GM19238 (cell line): ENCODE data around the gene OVOL3.
A peak's percentile ranks its signal among the peaks of the same experiment; 100 is the strongest.
"Not testable (repeated sequence)": the region's sequence is repeated elsewhere in the genome, so short reads cannot be mapped to it uniquely, and the experiment has no call there.

Source experiments
- DNase-seq: peaks from one replicate; pipeline ENCODE4 v3.0.0; 2011; ENCODE audit warnings: low spot score; ENCODE audit not compliant: insufficient read length

The OVOL3 gene

GRCh38 chr19:36131221-36131620 lies 20.3 kb downstream of the OVOL3 start:
- DNase-seq: not testable (repeated sequence)

DNA sequence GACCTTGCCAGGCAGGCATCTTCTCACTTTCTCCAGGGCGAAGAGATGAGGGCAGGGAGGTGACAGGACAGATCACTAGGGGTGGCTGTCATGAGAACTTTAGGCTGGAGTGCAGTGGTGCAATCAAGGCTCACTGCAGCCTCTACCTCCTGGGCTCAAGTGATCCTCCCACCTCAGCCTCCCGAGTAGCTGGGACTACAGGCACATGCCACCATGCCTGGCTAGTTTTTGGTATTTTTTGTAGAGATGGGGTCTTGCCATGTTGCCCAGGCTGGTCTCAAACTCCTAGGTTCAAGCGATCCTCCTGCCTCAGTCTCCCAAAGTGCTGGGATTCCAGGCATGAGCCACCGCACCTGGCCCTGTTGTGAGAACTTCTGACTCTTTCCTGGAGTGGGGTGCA lies 23.9 kb downstream of the OVOL3 start:
- not testable (repeated sequence) for DNase-seq

DNA sequence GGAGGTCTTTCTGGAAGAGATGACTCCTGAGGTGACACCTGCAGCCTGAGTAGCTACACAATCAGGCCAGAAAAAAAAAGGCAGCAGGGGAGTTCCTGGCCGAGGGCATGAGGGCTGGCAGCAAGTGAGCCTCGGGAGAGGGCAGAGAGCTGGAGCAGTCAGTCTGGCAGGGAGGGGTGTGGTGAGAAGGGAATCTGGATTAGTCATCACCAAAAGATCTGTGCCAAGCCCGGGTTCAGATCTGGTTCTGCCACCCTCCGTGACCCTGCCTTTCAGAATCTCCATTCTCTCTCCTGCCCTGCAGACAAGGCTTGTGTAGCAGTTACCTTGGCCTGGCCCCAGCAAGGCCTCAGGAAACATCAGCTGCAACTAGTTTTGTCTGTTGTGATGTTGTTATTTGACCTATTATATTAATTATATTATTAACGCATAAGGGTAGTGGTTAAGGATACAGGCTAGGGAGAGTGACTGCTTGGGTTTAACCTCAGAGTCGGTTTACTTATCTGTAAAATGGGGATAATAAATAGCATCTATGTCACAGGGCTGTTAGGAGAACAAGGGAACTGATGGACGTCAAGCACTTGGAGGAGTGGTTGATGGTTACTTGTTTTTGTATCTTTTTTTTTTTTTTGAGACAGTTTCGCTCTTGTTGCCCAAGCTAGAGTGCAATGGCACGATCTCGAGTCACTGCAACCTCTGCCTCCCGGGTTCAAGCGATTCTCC lies 26.2 kb downstream of the OVOL3 start:
- DNase-seq: no peak

GRCh38 chr19:36139120-36139472 lies 28.2 kb downstream of the OVOL3 start:
- DNase-seq: no peak

- DNase-seq: peak; percentile 94
Observed at GRCh38 chr19:36139473-36140303, 28.7 kb downstream of the OVOL3 start, which contains the start of gene CAPNS1. Gene CAPNS1 (plus strand): TSS chr19:36140066. CDS start chr19:36141012, 946 bp downstream.

GRCh38 chr19:36140304-36141038 lies 29.5 kb downstream of the OVOL3 start:
- peak; percentile 74 for DNase-seq

DNA sequence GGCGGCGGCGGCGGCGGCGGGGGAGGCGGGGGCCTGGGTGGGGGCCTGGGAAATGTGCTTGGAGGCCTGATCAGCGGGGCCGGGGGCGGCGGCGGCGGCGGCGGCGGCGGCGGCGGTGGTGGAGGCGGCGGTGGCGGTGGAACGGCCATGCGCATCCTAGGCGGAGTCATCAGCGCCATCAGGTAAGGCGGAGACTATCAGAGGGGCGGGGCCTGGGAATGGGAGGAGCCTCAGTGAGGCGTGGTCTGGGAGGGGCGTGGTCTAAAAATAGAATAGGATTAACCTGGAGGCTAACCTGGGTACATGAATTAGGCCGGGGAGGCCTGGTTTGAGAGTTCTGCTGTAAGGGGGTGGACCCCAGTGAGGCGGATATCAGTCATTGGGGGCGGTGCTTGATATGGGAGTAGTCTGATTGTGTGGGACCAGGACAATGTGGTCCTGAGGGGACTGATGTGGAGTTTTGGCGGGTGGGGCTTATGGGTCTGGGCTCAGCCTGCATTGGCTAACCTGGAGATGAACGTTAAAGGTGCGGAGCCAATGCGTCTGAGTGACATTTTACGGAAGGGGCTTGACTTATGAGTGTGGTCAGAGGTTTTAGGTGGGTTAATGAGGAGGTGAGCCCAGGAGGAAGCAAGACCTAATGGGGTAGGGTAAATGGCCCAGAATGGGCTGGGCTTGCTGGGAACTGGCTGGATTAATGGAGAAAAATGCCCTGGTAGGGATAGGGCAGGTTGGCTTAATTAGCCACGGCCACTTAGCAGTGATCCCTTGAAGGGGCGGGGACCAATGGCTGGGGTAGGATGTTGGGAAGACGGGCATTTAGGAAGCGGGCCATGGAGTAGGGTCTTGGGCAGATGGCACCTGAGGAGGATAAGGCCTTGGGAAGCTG lies 30.3 kb downstream of the OVOL3 start:
- peak; percentile 88 for DNase-seq

DNA sequence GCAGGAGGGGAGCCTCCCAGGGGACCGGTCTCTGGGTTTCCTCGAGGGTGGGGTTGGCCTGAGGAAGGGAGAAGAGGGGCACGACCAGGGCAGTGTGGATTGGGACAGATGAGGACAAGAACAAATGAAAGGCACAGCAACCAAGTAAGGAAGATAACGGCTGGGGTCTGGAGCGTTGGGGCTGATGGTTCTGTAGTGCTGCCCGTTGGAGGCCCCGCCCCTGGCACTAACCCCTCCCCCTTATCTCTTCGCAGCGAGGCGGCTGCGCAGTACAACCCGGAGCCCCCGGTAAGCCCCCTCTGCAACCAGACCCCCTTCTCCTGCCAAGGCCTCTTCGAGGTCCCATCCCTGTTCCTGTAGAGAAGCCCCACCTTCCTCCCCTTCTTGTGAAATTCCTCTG lies 31.1 kb downstream of the OVOL3 start:
- DNase-seq: no peak

- DNase-seq: no peak
Observed at GRCh38 chr19:36142496-36142895, 31.6 kb downstream of the OVOL3 start.

DNA sequence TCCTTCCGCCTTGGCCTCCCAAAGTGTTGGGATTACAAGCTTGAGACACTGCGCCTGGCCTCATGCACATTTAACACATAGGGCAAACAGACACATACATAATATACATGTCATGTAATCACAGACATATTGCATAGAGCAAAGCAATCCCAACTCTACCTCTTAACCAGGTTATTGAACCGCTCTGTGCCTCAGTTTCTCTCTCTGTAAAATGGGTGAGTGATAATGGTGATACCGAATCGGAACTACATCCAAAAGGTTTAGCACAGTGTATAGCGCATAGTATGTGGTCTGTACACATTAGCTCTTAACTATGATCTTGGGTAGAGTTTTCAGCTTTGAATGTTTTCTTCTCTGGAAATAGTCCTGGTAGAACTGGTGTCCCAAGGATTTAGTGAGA lies 33.7 kb downstream of the OVOL3 start:
- DNase-seq: no peak

GRCh38 chr19:36149673-36150406 lies 38.9 kb downstream of the OVOL3 start:
- DNase-seq: no peak

GRCh38 chr19:36150586-36150985 lies 39.6 kb downstream of the OVOL3 start:
- DNase-seq: no peak

DNA sequence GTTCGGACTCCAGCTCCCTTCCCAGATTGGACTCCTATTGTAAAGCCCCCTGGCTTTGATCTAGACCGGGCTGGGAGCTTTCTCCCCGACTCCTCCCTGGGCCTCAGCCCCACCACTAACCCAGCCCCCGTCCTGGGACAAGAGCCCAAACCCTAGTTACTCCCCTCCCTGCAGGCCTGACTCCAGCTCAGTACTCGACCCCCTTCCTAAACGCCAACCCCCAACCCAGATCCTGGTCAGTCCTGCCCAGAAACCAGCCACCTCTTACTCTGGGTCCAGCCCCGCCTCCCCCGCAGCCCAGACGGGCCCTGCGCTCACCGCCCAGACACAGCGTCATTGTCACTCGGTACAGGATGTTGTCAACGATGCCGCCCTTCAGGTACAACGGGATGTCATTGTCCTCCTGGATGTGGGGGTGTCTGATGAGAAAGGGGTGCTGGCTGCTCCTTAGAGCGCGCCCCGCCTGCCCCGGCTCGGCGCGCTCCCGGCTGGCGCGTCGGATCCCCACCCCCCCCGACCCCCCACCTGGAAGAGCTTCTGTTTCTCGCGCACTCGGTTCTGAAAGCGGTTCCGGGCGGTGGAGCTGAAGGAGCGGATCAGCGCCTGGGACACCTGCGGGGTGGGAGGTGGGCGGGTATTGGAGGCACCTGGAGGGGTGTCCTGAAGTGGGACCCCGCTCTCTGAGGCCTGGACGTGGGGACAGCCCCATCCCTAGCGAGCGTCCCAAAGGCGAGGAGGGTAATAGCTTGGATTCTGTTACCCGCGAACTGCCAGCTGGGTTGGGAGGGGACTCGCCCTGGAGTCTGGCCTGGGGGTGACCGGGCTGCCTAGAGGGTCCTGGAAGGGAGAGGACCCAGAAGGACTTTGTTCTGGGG lies 40.4 kb downstream of the OVOL3 start:
- no peak for DNase-seq

DNA sequence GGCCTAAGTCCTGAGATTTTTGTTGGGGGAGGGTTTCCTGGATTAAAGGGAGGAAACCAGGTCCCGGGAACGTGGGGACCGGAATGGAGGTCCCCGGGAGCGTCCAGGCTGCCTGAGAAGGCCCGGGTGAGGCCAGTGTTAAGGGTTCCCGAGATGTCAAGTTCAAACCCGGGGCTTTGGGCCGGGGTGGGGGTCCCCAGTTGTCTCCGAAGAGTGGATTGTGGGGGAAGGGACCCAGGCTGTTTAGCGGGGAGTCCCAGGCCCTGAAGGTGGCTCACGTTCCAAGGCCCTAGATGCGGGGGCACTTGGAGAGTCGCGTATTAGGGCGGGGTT lies 41.0 kb downstream of the OVOL3 start:
- no peak for DNase-seq

GRCh38 chr19:36152352-36153091 lies 41.6 kb downstream of the OVOL3 start, which contains the start of gene COX7A1:
Gene COX7A1 (minus strand): TSS chr19:36152447. CDS start chr19:36152407, 40 bp downstream.
- DNase-seq: no peak

- no peak for DNase-seq
Observed at GRCh38 chr19:36153126-36153525, 42.2 kb downstream of the OVOL3 start.

DNA sequence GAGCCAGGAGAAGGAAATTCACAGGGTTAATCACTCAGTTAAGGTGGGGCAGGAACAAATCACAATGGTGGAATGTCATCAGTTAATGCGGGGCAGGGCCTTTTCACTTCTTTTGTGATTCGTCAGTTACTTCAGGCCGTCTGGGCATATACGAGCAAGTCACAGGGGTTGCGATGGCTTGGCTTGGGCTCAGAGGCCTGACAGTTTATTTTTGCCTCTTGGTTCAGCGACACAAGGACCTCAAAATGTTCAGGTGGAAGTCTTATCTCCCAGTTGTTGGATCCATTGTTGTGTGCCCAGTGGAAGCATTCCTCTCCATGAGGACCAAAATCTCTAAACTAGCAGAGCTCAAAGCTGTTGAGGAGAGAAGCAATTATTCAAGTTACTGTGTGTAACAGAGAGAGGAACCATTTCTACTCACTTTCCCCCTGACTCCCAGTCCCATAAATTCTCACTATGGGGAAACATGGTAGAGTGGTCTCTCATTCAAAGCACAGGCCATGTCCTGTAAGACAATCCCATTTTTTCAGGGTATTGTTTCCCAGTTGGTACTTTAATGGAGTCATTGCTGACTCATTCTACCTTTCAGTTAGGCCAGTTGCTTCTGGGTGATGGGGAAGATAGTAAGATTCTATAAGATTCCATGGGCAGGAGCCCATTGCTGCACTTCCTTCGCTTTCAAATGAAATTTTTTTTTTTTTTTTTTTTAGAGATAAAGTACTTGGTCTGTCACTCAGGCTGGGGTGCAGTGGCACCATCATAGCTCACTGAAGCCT lies 50.1 kb downstream of the OVOL3 start:
- DNase-seq: no peak
